ENCODE results near the gene MPO. TPM values are rescaled to one million over a fixed set of nuclear protein-coding genes. Genes with fewer than 3 reads are reported as not detected.

The MPO gene
- total RNA-seq, 2 experiments from 2014 or later = not detected

- ChIA-PET POLR2A (no interaction called here), CTCF (no interaction called here)
Measured at GRCh38 chr17:58272367-58273280, 8.1 kb downstream of the MPO start.

GRCh38 chr17:58271216-58271931 lies 9.4 kb downstream of the MPO start:
- ChIA-PET CTCF (no interaction called here), POLR2A (no interaction called here)

DNA sequence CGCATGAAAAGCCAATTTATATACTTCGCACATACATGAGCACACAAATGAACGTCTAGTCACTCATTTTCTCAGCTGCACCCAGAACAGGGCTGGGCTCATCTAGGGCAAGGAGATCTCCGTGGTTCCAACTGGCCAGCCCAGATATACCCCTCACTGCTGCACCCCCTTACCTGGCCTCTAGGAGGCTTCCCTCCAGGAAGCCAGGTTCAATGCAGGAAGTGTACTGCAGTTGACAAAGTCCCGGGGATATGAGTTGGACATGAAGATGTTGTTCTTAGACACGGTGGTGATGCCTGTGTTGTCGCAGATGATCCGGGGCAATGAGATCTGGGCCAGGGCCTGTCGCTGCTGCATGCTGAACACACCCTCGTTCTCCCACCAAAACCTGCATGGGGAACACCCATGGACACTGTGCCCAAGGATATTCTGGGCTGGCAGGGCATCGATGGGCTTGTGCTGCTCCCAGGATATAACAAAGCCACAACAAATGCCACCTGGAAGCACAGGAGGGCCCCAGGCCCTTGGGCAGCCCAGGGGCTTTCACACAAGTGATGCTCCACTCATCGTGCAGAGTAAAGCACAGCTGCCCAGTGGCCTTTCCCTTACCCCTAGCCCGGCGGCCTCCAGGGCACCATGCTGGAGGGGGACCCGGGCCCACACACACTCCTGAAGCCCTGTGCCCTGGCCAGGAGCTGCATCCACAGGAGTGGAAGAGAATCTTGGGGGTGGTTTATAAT lies 10.1 kb downstream of the MPO start:
- ChIA-PET POLR2A (no interaction called here), CTCF (no interaction called here)

DNA sequence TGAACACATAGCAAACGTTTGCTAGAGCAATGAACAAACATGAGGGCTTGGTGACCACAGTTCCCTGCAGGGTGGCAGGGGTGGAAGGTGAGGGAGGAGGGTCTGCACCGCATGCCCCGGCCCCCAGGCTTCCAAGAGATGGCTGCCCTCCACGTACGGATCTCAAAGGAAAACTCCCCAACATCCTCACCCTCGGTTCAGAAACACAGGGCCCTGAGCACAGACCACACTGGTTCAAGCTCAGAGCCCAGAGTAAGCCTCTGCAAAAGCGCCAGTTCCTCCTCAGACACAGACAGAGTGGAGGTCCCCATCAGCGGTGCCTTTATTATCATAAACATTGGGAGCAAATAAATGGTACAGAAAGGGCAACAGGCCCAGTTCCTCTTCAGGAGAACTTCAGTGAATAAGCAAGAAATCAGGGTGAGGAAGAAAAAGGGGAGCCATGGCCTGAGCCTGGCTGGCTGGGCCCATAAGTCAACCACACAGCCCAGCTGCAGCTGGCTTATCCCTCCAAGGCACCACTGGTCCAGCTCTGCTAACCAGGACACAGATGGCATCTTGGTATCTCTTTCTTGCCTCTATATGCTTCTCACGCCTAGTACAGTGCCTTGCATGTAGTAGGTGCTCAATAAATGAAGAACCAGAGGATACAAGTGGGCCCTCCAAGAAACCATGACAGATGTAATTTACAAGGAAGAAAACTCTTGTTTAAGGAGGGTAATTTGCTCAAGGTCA lies 11.0 kb downstream of the MPO start:
- ChIA-PET POLR2A (no interaction called here), CTCF (interaction anchor here (1.5 kb wide), 1 partner anchor 36 kb away, joined by 3 read pairs; no protein-coding TSS in a partner anchor)

DNA sequence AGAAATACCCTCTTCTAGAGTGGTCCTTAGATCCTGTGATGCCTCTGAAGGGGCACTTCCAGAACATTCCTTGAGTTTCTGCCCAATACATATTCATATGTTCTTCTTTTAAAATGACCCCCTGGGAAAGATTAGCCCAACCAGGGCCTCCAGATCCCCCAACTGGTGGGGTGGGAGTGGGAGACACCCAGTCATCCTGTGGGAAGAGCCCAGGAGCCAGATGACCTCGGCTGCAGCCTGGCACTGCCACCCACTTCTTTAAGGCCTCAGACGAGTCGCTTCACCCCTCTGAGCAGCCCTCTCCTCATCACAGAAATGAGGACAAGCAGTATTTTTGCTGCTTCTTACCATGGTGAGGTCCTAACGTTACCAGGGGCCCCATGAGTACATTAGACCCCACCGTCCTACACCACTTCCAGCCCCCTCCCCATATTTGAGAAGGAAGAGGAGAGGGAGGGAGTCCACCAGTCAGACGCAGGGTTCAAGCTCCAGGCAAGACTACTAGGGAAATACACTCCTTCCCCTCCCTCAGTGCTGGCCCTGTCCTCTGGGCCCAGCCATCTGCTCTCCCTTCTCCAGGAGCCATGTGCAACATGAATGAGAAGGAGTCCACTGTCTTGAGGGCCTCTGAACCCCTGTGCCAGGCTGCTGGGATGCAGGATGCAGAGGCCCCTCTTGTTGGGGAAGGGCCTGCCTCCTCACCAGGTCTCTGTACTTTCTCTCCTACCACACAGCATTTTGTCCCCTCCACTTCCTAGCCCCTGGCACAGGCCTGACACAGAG lies 11.8 kb downstream of the MPO start:
- ChIA-PET POLR2A (no interaction called here), CTCF (interaction anchor here (1.5 kb wide), 1 partner anchor 37 kb away, joined by 3 read pairs; no protein-coding TSS in a partner anchor)

GRCh38 chr17:58268326-58268725 lies 12.4 kb downstream of the MPO start:
- CTCF ChIA-PET = no interaction called here
- POLR2A ChIA-PET = no interaction called here

DNA sequence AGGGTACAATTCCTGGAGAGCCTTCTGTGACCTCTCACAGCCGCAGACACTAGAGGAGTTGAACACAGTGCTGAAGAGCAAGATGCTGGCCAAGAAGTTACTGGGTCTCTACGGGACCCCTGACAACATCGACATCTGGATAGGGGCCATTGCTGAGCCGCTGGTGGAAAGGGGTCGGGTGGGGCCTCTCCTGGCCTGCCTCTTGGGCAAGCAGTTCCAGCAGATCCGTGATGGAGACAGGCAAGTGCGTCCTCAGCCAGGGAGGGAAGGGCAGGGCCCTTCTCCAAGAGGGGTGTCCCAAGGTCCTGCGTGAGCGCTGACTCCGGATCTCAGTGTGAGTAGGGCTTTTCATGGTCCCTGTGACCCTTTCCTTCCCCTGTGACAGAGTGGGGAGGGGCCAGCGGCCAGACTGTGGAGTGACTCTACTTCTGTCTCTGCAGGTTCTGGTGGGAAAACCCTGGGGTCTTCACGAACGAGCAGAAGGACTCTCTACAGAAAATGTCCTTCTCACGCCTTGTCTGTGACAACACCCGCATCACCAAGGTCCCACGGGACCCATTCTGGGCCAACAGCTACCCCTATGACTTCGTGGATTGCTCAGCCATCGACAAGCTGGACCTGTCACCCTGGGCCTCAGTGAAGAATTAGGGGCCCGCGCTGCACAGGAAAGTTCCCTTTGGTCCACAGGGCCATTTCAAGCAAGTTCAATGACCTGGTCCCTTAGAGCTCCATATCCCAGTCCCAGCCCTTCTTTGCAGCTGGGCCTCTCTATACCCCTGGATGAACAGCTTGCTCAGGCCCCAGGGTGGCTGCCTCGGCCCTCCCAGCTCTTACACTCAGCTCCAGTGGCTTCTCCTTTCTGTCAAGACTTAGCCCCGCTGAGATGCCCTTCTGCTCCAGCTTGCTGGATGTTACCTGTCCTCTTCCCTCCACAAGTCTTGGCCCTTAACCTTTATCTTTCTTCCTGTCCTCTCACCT lies 13.1 kb downstream of the MPO start:
- CTCF ChIA-PET = no interaction called here
- POLR2A ChIA-PET = no interaction called here

- ChIA-PET POLR2A (no interaction called here), CTCF (interaction anchor here (3.2 kb wide), 1 partner anchor 16 kb away, joined by 12 read pairs; no protein-coding TSS in a partner anchor)
Measured at GRCh38 chr17:58265902-58266875, 14.5 kb downstream of the MPO start.

GRCh38 chr17:58265271-58265670 lies 15.5 kb downstream of the MPO start:
- ChIA-PET CTCF (interaction anchor here (3.2 kb wide), 1 partner anchor 16 kb away, joined by 12 read pairs; no protein-coding TSS in a partner anchor), POLR2A (no interaction called here)

DNA sequence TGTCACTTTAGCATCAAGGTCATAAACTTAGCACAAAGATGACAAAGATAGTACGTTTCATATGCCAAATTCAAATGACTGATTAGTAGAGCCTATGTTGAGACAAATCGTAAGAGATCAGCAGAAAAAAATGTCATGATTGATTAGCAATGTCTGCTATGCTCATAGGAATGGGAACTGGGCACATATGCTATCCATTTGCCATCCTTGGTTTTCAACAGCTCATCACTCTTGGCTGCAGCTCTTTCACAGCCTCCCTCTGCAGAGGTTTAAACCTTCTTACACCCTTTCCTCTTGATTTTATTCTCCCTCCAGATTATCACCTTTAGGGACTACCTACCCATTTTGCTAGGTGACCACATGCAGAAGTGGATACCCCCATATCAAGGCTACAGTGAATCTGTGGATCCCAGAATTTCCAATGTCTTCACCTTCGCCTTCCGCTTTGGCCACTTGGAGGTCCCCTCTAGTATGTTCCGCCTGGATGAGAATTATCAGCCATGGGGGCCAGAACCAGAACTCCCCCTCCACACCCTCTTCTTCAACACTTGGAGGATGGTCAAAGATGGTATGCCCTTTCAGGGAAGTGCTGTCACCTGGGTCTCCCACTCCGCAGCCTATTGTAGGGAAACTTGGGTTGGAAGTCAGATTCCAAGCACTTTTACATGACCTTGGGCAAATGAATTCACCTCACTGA lies 16.2 kb downstream of the MPO start:
- ChIA-PET POLR2A (no interaction called here), CTCF (interaction anchor here (3.2 kb wide), 1 partner anchor 15 kb away, joined by 12 read pairs; no protein-coding TSS in a partner anchor)

DNA sequence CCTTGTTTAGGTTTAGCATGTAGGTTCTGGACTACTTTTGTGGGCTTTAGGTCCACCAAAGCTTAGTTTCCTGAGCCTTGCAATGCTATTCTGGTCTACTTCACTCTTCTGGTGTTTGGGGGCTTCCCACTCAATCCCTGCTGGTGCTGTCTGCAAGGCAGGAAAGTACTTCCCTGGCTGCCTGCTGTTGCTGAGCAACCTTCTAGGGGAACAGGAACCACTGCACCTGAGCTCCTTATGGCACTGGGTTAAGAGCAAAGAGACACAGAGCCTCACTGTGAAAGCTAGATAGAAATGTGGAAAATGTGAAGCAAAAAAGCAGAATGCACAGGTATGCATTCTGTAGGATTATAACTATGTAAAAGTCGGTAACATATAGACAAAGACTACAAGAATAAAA lies 17.0 kb downstream of the MPO start:
- ChIA-PET POLR2A (no interaction called here), CTCF (interaction anchor here (3.2 kb wide), 1 partner anchor 14 kb away, joined by 12 read pairs; no protein-coding TSS in a partner anchor)

DNA sequence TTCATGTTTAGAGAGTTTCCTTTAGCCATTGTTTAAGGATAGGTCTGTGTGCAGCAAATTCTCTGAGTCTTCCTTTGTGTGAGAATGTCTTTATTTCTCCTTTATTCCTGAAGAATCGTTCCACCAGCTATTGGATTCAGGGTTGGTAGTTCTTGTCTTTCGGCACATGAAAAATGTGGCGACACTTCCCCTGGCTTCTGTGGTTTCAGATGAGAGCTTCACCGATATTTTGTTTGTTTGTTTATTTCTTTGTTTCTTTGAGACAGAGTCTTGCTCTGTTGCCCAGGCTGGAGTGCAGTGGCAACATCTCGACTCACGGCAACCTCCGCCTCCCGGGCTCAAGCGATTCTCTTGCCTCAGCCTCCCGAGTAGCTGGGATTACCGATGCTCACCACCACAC lies 18.6 kb downstream of the MPO start:
- ChIA-PET CTCF (interaction anchor here (1.0 kb wide), 1 partner anchor 12 kb away, joined by 3 read pairs; no protein-coding TSS in a partner anchor), POLR2A (no interaction called here)

DNA sequence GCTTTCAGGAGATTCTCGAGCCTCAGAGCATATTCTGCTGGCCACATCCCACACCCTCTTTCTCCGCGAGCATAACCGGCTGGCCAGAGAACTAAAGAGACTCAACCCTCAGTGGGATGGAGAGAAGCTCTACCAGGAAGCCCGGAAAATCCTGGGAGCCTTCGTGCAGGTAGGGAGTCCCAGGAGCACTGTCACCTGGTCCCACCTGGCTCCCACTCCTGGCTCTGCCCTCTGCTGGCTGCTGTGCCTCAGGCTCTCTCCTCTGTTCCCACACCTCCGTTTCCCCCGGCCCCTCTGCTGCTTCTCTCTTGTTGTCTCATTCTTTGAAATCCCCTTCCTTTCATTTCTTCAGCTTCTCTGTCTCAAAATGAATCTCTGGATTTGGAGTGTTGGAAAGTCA lies 25.9 kb downstream of the MPO start:
- POLR2A ChIA-PET = no interaction called here
- CTCF ChIA-PET = no interaction called here

DNA sequence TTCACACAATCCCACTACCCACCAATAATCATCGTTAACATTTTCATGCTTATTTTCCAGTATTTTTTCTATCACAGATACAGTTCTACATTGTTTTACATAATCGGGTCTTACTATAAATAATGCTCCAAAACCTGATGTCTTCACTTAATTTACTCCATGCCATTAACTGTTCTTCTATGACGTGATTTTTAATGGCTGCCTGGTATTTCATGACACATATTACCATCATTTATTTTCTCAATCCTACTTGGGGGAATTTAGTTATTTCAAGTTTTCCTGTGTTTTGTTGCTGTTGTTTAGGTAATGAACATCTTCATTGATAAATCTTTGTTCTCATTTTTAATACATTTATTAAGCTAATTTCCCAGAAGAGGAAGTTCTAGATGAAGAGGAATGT lies 27.7 kb downstream of the MPO start:
- CTCF ChIA-PET = interaction anchor here (0.7 kb wide), 1 partner anchor 172 kb away, joined by 4 read pairs; no protein-coding TSS in a partner anchor
- POLR2A ChIA-PET = no interaction called here

DNA sequence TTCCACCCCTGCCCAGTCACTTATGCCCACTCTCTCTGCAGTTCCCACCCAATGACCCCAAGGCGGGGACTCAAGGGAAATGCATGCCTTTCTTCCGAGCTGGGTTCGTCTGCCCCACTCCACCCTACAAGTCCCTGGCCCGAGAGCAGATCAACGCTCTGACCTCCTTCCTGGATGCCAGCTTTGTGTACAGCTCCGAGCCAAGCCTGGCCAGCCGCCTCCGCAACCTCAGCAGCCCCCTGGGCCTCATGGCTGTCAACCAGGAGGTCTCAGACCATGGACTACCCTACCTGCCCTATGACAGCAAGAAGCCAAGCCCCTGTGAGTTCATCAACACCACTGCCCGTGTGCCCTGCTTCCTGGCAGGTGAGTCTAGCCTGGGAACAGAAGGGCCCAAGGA lies 28.6 kb downstream of the MPO start:
- CTCF ChIA-PET = interaction anchor here (0.7 kb wide), 1 partner anchor 173 kb away, joined by 4 read pairs; no protein-coding TSS in a partner anchor
- POLR2A ChIA-PET = no interaction called here
